Karpas-422 (cell line): ENCODE results near the gene CASP6. TPM values are rescaled to one million over a fixed set of nuclear protein-coding genes. Genes with fewer than 3 reads are reported as not detected.
A peak's percentile ranks its signal among the peaks of the same experiment; 100 is the strongest.

ENCODE experiments used
- DNase-seq: peaks from one replicate; pipeline ENCODE4 v3.0.0-alpha.2; 2015
- H2AFZ ChIP-seq: fragments of 200-600 bp; sonication (generic); 2 replicates; pipeline ENCODE4 v1.6.1; 2014; ENCODE audit warnings: antibody characterized with exemption, low read length, mixed read lengths
- H3K27ac ChIP-seq: fragments of 200-600 bp; sonication (generic); 2 replicates; pipeline ENCODE4 v1.5.1; 2014; ENCODE audit warnings: mild to moderate bottlenecking, low read length, moderate library complexity
- H3K27me3 ChIP-seq: fragments of 200-600 bp; sonication (generic); 2 replicates; pipeline ENCODE4 v1.6.1; 2014; ENCODE audit warnings: low read length, mixed read lengths
- H3K36me3 ChIP-seq: fragments of 200-600 bp; sonication (generic); 2 replicates; pipeline ENCODE4 v1.6.1; 2014; ENCODE audit warnings: low read length, mixed read lengths; ENCODE audit not compliant: insufficient read depth
- H3K4me1 ChIP-seq: fragments of 200-600 bp; sonication (generic); 2 replicates; pipeline ENCODE4 v1.6.1; 2014; ENCODE audit warnings: mild to moderate bottlenecking, low read length, mixed read lengths
- H3K4me2 ChIP-seq: fragments of 200-600 bp; sonication (generic); 2 replicates; pipeline ENCODE4 v1.6.1; 2014; ENCODE audit warnings: low read length, low read depth, mild to moderate bottlenecking; ENCODE audit not compliant: poor library complexity, severe bottlenecking
- H3K4me3 ChIP-seq: fragments of 200-600 bp; sonication (generic); 2 replicates; pipeline ENCODE4 v1.5.1; 2014; ENCODE audit warnings: mild to moderate bottlenecking, antibody characterized with exemption, low read length, mixed read lengths
- H3K79me2 ChIP-seq: fragments of 200-600 bp; sonication (generic); 2 replicates; pipeline ENCODE4 v1.6.1; 2014; ENCODE audit warnings: mild to moderate bottlenecking, low read length, mixed read lengths
- H3K9ac ChIP-seq: fragments of 200-600 bp; sonication (generic); 2 replicates; pipeline ENCODE4 v1.6.0; 2014; ENCODE audit warnings: low read length
- H3K9me2 ChIP-seq: fragments of 200-600 bp; sonication (generic), shearing (Covaris generic); replicated peaks from 2 replicates; pipeline ENCODE4 v1.6.0; 2014; ENCODE audit warnings: mild to moderate bottlenecking, low read length, moderate library complexity; ENCODE audit not compliant: insufficient read depth
- H3K9me3 ChIP-seq: fragments of 300-700, 200-600 bp; sonication (generic); 2 replicates; pipeline ENCODE4 v1.6.1; 2014; ENCODE audit warnings: low read length, mixed read lengths
- H4K20me1 ChIP-seq: fragments of 200-600 bp; sonication (generic); 2 replicates; pipeline ENCODE4 v1.6.1; 2014; ENCODE audit warnings: mild to moderate bottlenecking, antibody characterized with exemption, low read length, low read depth; ENCODE audit not compliant: insufficient read depth
- total RNA-seq: library from RNA; depleted of rRNA; stranded (reverse); fragments of >200 nt; shearing (Covaris generic); gene quantifications from 2 replicates; pipeline ENCODE4 v1.2.3, GENCODE V29; 2014; ENCODE audit warnings: low replicate concordance

Gene CASP6
- total RNA-seq, 1 experiment from 2014 or later: 7.8 TPM

- Histone ChIP-seq H3K9me2 (no peaks in the 10 kb centered on the region), H2AFZ (no peak overlapping the region), H3K9me3 (no peaks in the 10 kb centered on the region), H3K27ac (no peak overlapping the region), H3K4me2 (no peak overlapping the region), H4K20me1 (no peaks in the 10 kb centered on the region), H3K4me3 (no peak overlapping the region), H3K36me3 (no peaks in the 10 kb centered on the region), H3K27me3 (no peaks in the 10 kb centered on the region), H3K9ac (no peak overlapping the region), H3K79me2 (no peaks in the 10 kb centered on the region), H3K4me1 (no peaks in the 10 kb centered on the region)
- DNase-seq: no peak
Measured at GRCh38 chr4:109739547-109739946, 36.3 kb upstream of the CASP6 start.

GRCh38 chr4:109738104-109738872 is 35.0 kb upstream of the CASP6 start:
- Histone ChIP-seq H3K9me2 (no peaks in the 10 kb centered on the region), H4K20me1 (no peaks in the 10 kb centered on the region), H3K4me2 (no peak overlapping the region), H3K4me3 (no peak overlapping the region), H3K36me3 (no peaks in the 10 kb centered on the region), H3K9ac (no peak overlapping the region), H3K4me1 (no peaks in the 10 kb centered on the region), H3K79me2 (no peaks in the 10 kb centered on the region), H3K9me3 (no peaks in the 10 kb centered on the region), H2AFZ (no peak overlapping the region), H3K27me3 (no peaks in the 10 kb centered on the region), H3K27ac (no peak overlapping the region)
- DNase-seq: no peak

- Histone ChIP-seq H3K4me2 (no peak overlapping the region), H3K4me3 (no peak overlapping the region), H3K9ac (no peak overlapping the region), H4K20me1 (no peaks in the 10 kb centered on the region), H3K9me2 (no peaks in the 10 kb centered on the region), H3K9me3 (no peaks in the 10 kb centered on the region), H3K79me2 (no peaks in the 10 kb centered on the region), H3K4me1 (peaks cover 2% of the 10 kb centered on the region), H2AFZ (no peak overlapping the region), H3K27me3 (no peaks in the 10 kb centered on the region), H3K27ac (no peak overlapping the region), H3K36me3 (no peaks in the 10 kb centered on the region)
- DNase-seq: no peak
Measured at GRCh38 chr4:109735566-109736365, 32.5 kb upstream of the CASP6 start.

GRCh38 chr4:109733728-109734127 is 30.5 kb upstream of the CASP6 start:
- Histone ChIP-seq H3K4me2 (no peak overlapping the region), H3K27me3 (no peaks in the 10 kb centered on the region), H4K20me1 (0 out of 2 replicates have a peak, but pooled peaks cover under 1% of the 10 kb centered on the region), H3K4me1 (peaks cover 13% of the 10 kb centered on the region), H2AFZ (no peak overlapping the region), H3K9me3 (no peaks in the 10 kb centered on the region), H3K9me2 (no peaks in the 10 kb centered on the region), H3K4me3 (no peak overlapping the region), H3K9ac (no peak overlapping the region), H3K27ac (no peak overlapping the region), H3K36me3 (no peaks in the 10 kb centered on the region), H3K79me2 (peaks cover 8% of the 10 kb centered on the region)
- DNase-seq: no peak

GRCh38 chr4:109730619-109731545 is 27.6 kb upstream of the CASP6 start:
- Histone ChIP-seq H3K4me2 (peak overlapping the region; percentile 95), H3K9me2 (no peaks in the 10 kb centered on the region), H3K9ac (peak overlapping the region; percentile 78), H3K9me3 (no peaks in the 10 kb centered on the region), H3K4me3 (peak overlapping the region; percentile 77), H2AFZ (peak overlapping the region; percentile 98), H3K27ac (no peak overlapping the region), H3K27me3 (no peaks in the 10 kb centered on the region), H3K4me1 (peaks cover 23% of the 10 kb centered on the region), H3K36me3 (no peaks in the 10 kb centered on the region), H4K20me1 (peaks cover 10% of the 10 kb centered on the region; the same call in 1 of the 2 replicates), H3K79me2 (peaks cover 32% of the 10 kb centered on the region)
- DNase-seq: no peak

- no peaks in the 10 kb centered on the region for H3K9me2 ChIP-seq
- peak within 1 kb of the TSS; percentile 95 for H3K4me2 ChIP-seq
- DNase-seq: peak; percentile 90
- H3K4me3 ChIP-seq: peak within 1 kb of the TSS; percentile 77
- H3K4me1 ChIP-seq: peaks cover 23% of the 10 kb centered on the region
- H3K27ac ChIP-seq: no peak within 1 kb of the TSS
- no peaks in the 10 kb centered on the region for H3K36me3 ChIP-seq
- H3K9me3 ChIP-seq: no peaks in the 10 kb centered on the region
- peak within 1 kb of the TSS; percentile 78 for H3K9ac ChIP-seq
- H3K79me2 ChIP-seq: peaks cover 39% of the 10 kb centered on the region
- H2AFZ ChIP-seq: peak within 1 kb of the TSS; percentile 98
- peaks cover 10% of the 10 kb centered on the region; the same call in 1 of the 2 replicates for H4K20me1 ChIP-seq
- H3K27me3 ChIP-seq: no peaks in the 10 kb centered on the region
Measured at GRCh38 chr4:109729718-109730618, 26.7 kb upstream of the CASP6 start, which contains the start of gene PLA2G12A. PLA2G12A (minus strand) TSS chr4:109730070; CDS start chr4:109729809, 261 bp downstream.

- Histone ChIP-seq H3K27me3 (no peaks in the 10 kb centered on the region), H3K79me2 (peaks cover 47% of the 10 kb centered on the region), H2AFZ (peak overlapping the region; percentile 95), H3K4me2 (peak overlapping the region; percentile 93), H3K9me3 (no peaks in the 10 kb centered on the region), H3K27ac (no peak overlapping the region), H3K4me3 (peak overlapping the region; percentile 77), H4K20me1 (peaks cover 10% of the 10 kb centered on the region; the same call in 1 of the 2 replicates), H3K9ac (peak overlapping the region; percentile 77), H3K4me1 (peaks cover 23% of the 10 kb centered on the region), H3K36me3 (no peaks in the 10 kb centered on the region), H3K9me2 (no peaks in the 10 kb centered on the region)
- peak; percentile 59 for DNase-seq
Measured at GRCh38 chr4:109729117-109729717, 26.0 kb upstream of the CASP6 start.
